GM21529 (cell line): Measurements from ENCODE around the gene FHOD3.

Source experiments
- ATAC-seq: cut with Tn5 transposase; IDR thresholded peaks from one replicate; pipeline ENCODE4 v1.9.1; 2021; ENCODE audit not compliant: unreplicated experiment

Gene FHOD3

GRCh38 chr18:36613810-36614209 lies 316.3 kb downstream of the FHOD3 start:
- ATAC-seq = no peak

DNA sequence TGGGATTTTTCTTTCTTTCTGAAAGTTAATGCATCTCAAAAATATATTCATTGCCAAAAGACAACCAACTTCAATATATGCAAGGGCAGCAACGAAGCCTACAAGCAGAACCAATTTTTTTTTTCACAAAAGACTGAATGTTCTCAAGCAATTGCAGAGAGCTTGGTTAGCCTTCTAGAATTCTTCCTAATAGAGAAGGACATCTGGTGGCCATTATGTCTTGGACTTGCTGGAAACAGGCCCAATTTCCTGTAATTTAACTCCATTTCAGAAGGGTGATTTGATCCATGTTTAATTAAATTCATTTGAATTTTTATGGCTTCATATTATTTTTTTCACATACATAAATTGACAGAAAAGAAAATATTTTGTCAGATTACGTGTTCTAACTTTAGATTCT lies 323.3 kb downstream of the FHOD3 start:
- no peak for ATAC-seq

DNA sequence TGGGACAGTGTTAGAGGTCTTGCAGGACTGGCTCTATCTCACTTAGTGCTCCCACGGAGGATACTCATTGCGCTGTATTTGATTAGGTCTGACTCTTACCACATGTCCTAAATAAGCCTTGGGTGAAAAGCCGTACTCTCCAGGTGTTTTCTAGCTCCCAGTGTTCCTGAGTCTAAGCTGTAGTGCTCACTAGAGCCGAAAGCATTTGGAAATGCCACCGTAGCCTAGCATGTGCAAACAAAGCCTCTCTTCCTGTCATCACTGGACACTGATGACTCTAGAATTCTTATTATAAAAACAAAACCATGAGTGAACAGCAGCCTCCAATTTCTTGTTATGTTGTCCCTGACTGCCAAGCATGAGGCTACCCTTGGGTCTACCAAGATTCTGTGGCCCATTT lies 325.1 kb downstream of the FHOD3 start:
- ATAC-seq = no peak

GRCh38 chr18:36623091-36623490 lies 325.6 kb downstream of the FHOD3 start:
- ATAC-seq = no peak

DNA sequence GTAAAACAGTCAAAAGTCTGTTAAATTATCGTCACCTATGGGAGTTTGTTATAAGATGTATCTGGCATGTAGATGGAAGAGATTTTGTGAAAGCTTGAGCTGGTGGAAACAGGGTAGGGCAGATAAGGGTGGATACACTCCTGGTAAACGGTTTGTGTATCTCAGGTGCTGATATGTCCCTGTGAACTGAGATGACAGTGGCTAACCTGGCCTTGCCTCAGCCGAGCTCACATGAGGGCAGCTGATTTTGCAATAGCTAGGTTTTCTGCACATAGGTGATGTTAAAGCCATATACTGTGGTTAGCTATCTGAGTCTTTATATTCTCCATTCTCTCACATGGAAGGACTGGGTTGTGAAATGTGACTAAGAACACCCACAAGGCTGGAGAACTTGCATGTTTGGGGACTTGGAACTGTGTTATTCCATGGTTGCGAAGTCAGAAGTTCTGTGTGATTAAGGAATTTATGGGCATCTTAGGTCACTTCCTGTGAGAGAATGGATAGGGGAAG lies 326.2 kb downstream of the FHOD3 start:
- no peak for ATAC-seq

DNA sequence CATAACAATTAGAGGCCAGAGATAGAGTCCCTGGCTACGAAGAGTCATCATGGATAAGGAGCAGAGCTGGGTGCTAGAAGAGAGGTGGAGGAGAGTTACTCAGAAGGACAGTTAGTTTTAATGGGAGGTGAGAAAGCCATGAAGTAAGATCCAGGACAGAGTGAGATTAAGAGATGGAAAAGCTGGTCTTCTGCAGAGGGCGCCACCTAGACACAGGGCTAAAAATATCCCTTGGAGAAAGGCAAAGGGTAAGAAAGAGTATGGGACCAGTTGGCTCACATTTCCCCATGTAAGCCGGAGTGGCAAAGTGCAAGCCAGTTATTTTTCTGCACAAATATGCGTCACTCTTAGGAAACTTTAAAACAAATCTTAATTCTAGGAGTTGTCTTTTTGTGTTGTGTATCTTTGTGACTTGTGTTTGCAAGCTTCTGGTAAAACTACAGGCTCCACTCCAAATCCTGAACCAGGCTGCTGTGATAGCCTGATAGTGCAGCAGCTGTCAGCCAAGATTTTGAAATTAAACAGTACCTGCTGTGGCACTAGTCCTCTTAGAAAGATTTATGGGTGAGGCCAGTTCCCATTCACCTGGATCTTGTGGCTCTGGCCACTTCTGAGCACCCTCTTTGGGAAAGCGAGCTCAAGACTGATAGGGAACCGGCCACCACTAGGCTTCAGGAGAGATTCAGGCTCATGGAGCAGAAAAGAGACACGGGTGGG lies 327.1 kb downstream of the FHOD3 start:
- ATAC-seq = no peak

GRCh38 chr18:36625386-36625785 lies 327.9 kb downstream of the FHOD3 start:
- ATAC-seq = no peak

DNA sequence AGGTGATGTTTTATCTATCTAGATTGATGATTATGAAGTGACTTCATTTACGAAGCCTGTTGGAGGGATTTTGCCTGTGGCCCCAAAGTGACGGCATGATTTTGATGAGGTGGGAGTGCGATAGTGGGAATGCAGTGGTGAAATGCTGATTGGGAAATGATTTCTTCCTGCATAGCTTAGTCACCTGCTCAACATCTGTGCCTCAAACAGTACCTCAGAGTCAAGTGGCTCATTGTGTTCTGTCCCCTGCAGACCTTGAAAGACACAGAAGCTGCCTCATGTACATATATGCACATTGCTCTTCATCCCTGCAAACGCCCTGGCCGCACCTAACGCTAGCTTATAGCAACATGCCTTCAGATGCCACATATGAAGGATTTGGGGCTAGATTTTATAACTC lies 330.1 kb downstream of the FHOD3 start:
- no peak for ATAC-seq

GRCh38 chr18:36628435-36629137 lies 331.1 kb downstream of the FHOD3 start:
- no peak for ATAC-seq

GRCh38 chr18:36629138-36629530 lies 331.6 kb downstream of the FHOD3 start:
- no peak for ATAC-seq

DNA sequence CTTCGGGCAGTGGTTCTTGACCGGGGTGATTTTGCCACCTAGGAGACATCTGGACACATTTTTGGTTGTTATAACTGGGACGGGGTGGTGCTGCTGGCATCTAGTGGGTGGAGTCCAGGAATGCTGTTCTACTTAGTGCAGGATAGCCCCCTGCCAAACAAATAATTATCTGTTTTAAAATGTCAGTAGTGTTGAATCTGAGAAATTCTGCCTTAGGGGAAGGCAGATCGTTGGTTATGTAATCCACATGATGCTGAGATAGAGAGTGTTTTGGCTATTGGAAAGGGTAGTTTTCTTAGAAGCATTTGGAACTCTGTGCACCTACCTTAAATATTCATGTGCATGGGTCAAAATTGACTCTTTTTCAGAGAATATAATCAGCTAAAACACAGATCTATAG lies 332.3 kb downstream of the FHOD3 start:
- no peak for ATAC-seq

GRCh38 chr18:36630917-36631316 lies 333.4 kb downstream of the FHOD3 start:
- no peak for ATAC-seq

DNA sequence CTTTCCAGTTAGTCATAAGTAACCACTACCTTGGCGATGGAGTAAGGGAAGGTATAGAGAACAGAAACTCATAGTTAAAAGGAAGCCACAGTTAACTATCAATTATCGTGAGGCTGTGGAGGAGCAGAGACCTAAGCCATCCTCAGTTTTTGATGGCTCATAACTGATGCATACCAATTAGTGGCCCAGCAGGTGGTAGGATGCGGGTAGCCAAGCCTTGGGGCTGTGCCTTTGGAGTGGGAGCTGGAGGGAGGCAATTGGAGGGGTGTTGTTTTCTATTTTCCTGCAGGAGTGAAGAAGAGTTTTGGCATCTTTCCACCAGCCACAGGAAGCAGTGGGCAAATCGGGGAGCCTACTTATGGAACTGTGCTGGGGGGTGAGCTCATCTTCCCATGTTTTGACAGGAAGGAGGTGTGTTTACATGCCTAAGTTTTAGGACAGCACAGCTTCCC lies 336.5 kb downstream of the FHOD3 start:
- ATAC-seq = peak; percentile 23

GRCh38 chr18:36634573-36635216 lies 337.2 kb downstream of the FHOD3 start:
- ATAC-seq = no peak

DNA sequence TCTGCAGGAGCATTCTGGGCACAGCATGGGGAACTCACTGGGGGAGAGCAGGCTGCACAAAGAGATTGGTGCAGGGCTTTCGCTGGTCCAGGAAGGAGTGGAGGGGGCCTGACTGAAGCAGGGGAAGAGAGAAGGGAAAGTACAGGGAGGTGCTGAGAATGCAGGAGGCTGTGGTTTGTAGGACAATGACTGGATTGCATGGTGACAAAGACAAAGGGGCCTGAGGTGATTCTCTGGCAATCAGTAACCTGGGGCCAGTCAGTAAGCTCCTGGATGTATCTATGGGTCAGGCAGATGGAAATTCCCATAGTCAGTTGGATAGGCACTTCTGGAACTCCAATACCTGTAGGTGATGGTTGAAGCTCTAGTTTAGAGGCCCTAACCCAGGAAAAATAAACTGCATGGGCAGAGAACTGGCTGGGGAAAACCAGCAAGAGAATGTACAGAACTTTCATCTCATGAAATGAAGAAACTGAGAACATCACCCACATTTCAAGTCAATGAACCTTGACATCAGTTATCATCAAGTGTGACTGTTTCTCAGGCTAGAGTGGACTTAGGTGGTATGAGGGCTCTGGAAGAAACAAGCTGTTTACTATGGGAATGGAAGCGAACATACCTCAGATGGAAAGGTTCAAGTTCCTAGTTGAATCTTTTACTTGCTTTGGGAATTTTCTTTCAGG lies 338.0 kb downstream of the FHOD3 start:
- peak; percentile 28 for ATAC-seq

GRCh38 chr18:36636237-36636817 lies 338.8 kb downstream of the FHOD3 start:
- peak; percentile 40 for ATAC-seq

GRCh38 chr18:36638224-36638623 lies 340.7 kb downstream of the FHOD3 start:
- ATAC-seq = peak; percentile 90

DNA sequence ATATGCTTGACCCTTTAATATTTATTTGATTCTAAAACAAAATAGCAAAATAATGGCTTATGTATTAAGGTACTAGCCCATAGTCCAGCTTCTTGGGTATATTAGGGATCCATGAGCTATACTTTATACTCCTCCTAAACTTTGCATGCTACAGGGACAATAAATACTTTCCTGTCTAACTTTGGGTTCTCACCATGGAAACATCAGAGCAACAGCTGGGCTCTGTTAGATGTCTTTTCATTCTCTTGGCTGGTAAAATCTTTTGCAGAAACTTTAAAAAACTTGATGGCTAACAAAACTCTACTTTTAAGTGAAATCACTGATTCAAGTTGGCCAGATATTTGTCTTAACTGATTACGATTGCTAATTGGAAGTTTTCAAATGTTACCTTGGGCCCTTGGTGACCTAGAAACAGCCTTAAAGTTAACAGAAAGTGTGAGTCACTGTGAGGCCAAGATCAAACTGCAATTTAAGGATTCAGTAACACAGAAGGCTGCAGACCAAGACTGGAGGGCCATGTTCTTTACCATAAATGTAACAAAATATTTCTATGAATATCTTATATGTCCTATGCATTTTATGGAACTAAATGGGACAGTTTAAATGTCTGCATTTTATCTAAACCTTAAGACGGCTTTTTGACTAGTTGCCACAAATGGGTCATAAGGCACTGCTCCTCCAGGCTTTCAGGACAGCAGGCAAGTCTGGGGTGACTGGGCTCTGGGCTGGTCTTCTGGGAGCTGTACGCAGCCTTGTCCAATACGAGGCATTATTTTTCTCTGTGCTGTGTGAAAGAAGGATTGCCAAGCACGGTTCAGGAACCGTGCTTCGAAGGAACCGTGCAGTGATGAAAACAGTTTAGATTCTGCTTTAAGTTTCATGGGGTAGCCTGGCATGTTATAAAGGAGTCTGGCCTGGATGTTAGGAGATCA lies 342.8 kb downstream of the FHOD3 start:
- no peak for ATAC-seq

DNA sequence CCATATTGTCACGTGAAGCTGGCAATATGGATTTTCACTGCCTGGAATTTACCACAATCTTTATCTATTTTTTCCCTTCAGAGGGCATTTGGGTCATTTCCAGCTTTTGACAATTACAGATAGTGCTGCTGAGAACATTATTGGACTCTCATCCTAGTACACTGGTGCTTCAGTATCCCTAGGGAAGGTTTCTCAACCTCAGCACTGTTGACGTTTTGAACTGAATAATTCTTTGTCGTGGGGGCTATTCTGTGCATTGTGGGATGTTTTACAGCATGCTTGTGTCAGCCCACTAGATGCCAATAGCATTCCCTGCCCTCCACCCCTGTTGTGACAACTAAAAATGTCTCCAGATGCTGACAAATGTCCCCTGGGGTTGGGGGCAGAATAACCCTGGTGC lies 345.5 kb downstream of the FHOD3 start:
- no peak for ATAC-seq

DNA sequence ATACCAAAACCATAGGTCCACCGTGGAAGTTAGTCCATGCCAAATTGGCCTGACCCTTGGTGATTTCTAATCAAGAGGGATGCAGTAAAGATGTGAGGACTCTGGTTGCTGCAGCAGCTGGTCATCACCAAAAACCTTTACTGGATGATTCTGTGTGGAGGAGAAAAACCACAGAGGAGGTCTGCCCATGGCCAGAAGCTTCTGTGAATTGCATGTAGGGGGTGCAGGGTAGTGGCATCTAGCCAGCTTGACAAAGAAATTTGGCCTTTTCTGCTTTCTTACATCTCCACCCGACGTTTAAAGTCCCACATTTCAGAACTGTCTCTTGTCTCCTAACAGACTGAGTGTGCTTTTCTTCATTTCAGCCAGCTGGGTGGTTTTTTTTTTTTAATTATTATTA lies 351.3 kb downstream of the FHOD3 start:
- no peak for ATAC-seq
